Suprapubic skin (tissue), 4 donors: ENCODE results near the gene ZMYND11. TPM values are rescaled to one million over a fixed set of nuclear protein-coding genes. Genes with fewer than 3 reads are reported as not detected.

Experiments used
- DNase-seq, 2 donors: peaks; one replicate each; pipeline ENCODE4 v3.0.0-alpha.2; 2019; ENCODE audit warnings: low spot score in 2 of 2
- H3K27ac ChIP-seq: fragments of 200-600 bp; sonication (generic); one replicate; pipeline ENCODE4 v1.5.1; 2019
- H3K27me3 ChIP-seq: fragments of 200-600 bp; sonication (generic); one replicate; pipeline ENCODE4 v1.5.1; 2019
- H3K36me3 ChIP-seq: fragments of 200-600 bp; sonication (generic); one replicate; pipeline ENCODE4 v1.5.1; 2019
- H3K4me1 ChIP-seq: fragments of 200-600 bp; sonication (generic); one replicate; pipeline ENCODE4 v1.5.1; 2019
- H3K4me3 ChIP-seq: fragments of 200-600 bp; sonication (generic); one replicate; pipeline ENCODE4 v1.5.1; 2019; ENCODE audit warnings: mild to moderate bottlenecking
- H3K9me3 ChIP-seq: fragments of 200-600 bp; sonication (generic); one replicate; pipeline ENCODE4 v1.5.1; 2019
- CTCF ChIP-seq, 2 donors: fragments of 200-600 bp in 1 of 2; fragments of 450-650 bp in 1 of 2; sonication (generic) in 1 of 2; IDR thresholded peaks; one replicate each; pipeline ENCODE4 v1.5.1; 2016 to 2019; ENCODE audit warnings: antibody characterized with exemption in 2 of 2, mild to moderate bottlenecking in 1 of 2, moderate library complexity in 1 of 2
- EP300 ChIP-seq: sonication (generic); formaldehyde crosslinking; IDR thresholded peaks from one replicate; pipeline ENCODE4 v1.6.1; 2017; ENCODE audit warnings: antibody characterized with exemption
- POLR2A ChIP-seq, 2 donors: fragments of 450-650 bp; IDR thresholded peaks; one replicate each; pipeline ENCODE4 v1.6.1; 2017; ENCODE audit warnings: antibody characterized with exemption in 2 of 2, mild to moderate bottlenecking in 2 of 2, moderate library complexity in 2 of 2
- POLR2AphosphoS5 ChIP-seq, 3 donors: sonication (generic); formaldehyde crosslinking; IDR thresholded peaks; one replicate each; pipeline ENCODE4 v1.6.1; 2017; ENCODE audit warnings: antibody characterized with exemption in 3 of 3
- WGBS: methylation state at CpG from one replicate; pipeline ENCODE4 v1.1.5; 2018; 5-methylcytosine and 5-hydroxymethylcytosine counted together
- total RNA-seq, 4 donors: library from RNA; depleted of rRNA; stranded (reverse); fragments of >200 nt; gene quantifications; one replicate each; pipeline ENCODE4 v1.1.0, GENCODE V29; 2016

Gene ZMYND11
- total RNA-seq, 4 donors from 2014 or later: 35.4 to 66.6 (median 53.1) TPM

GRCh38 chr10:190216-190615 is 55.0 kb downstream of the ZMYND11 start:
- 92% methylated on average over 8 of the region's 8 CpGs for WGBS
- DNase-seq: no peak
- no peak overlapping the region for H3K4me3 ChIP-seq

GRCh38 chr10:191703-192518 is 56.7 kb downstream of the ZMYND11 start:
- Histone ChIP-seq H3K4me1 (no peaks in the 10 kb centered on the region), H3K9me3 (no peaks in the 10 kb centered on the region), H3K27ac (no peak overlapping the region), H3K36me3 (no peaks in the 10 kb centered on the region), H3K4me3 (no peak overlapping the region), H3K27me3 (no peaks in the 10 kb centered on the region)
- 62% methylated on average over 9 of the region's 9 CpGs for WGBS
- no peak for TF ChIP-seq EP300
- no peak for TF ChIP-seq POLR2AphosphoS5 (IDR thresholded peaks at IDR 0.05)
- TF ChIP-seq POLR2A (IDR thresholded peaks at IDR 0.05): no peak
- TF ChIP-seq CTCF (IDR thresholded peaks at IDR 0.05): no peak
- DNase-seq: no peak

More at GRCh38 chr10:190216-190615, 55.0 kb downstream of the ZMYND11 start:
- Histone ChIP-seq H3K27ac (no peak overlapping the region), H3K9me3 (no peaks in the 10 kb centered on the region), H3K27me3 (no peaks in the 10 kb centered on the region), H3K36me3 (no peaks in the 10 kb centered on the region), H3K4me1 (no peaks in the 10 kb centered on the region)
- TF ChIP-seq CTCF (IDR thresholded peaks at IDR 0.05) (no peak), POLR2A (IDR thresholded peaks at IDR 0.05) (no peak), EP300 (no peak), POLR2AphosphoS5 (IDR thresholded peaks at IDR 0.05) (no peak)

GRCh38 chr10:194281-194680 is 59.0 kb downstream of the ZMYND11 start:
- H3K36me3 ChIP-seq: no peaks in the 10 kb centered on the region
- H3K27ac ChIP-seq: no peak overlapping the region
- no peak for DNase-seq
- H3K9me3 ChIP-seq: no peaks in the 10 kb centered on the region
- no peaks in the 10 kb centered on the region for H3K4me1 ChIP-seq
- 92% methylated on average over 5 of the region's 5 CpGs for WGBS
- no peaks in the 10 kb centered on the region for H3K27me3 ChIP-seq
- no peak for TF ChIP-seq CTCF (IDR thresholded peaks at IDR 0.05)
- no peak for TF ChIP-seq POLR2A (IDR thresholded peaks at IDR 0.05)
- TF ChIP-seq EP300: no peak
- no peak for TF ChIP-seq POLR2AphosphoS5 (IDR thresholded peaks at IDR 0.05)
- H3K4me3 ChIP-seq: no peak overlapping the region

- DNase-seq: no peak
- H3K9me3 ChIP-seq: no peaks in the 10 kb centered on the region
- TF ChIP-seq POLR2A (IDR thresholded peaks at IDR 0.05): no peak
- no peak for TF ChIP-seq CTCF (IDR thresholded peaks at IDR 0.05)
- no peak for TF ChIP-seq POLR2AphosphoS5 (IDR thresholded peaks at IDR 0.05)
- TF ChIP-seq EP300: no peak
- WGBS: 94% methylated on average over 1 of the region's 1 CpG
- H3K4me3 ChIP-seq: no peak overlapping the region
- no peaks in the 10 kb centered on the region for H3K27me3 ChIP-seq
- no peaks in the 10 kb centered on the region for H3K4me1 ChIP-seq
- no peaks in the 10 kb centered on the region for H3K36me3 ChIP-seq
- no peak overlapping the region for H3K27ac ChIP-seq
Observed at GRCh38 chr10:200405-200804, 65.2 kb downstream of the ZMYND11 start.

DNA sequence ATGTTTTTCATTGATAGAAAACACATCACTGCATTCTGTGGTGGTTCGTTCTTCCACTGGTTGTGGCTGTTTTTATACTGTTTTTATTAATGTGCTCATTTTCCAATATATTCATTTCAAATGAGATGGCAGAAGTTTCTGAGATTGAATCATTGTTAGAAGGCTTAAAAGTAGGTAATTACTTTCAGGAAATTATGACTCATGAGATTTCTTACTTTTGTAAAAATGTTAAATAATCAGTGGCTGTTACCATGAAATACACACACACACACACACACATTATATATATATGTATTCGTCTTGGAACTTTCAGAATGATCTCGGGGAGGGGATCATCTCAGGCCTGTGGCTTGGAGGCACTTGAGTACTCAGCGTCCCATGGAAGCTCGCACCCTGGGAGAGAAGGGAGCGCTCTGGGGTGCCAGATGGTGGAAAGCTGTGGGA is 66.1 kb downstream of the ZMYND11 start:
- no peak overlapping the region for H3K27ac ChIP-seq
- H3K27me3 ChIP-seq: no peaks in the 10 kb centered on the region
- H3K4me3 ChIP-seq: no peak overlapping the region
- no peaks in the 10 kb centered on the region for H3K9me3 ChIP-seq
- H3K36me3 ChIP-seq: no peaks in the 10 kb centered on the region
- DNase-seq: no peak
- TF ChIP-seq EP300: no peak
- TF ChIP-seq POLR2AphosphoS5 (IDR thresholded peaks at IDR 0.05): no peak
- no peak for TF ChIP-seq POLR2A (IDR thresholded peaks at IDR 0.05)
- TF ChIP-seq CTCF (IDR thresholded peaks at IDR 0.05): no peak
- no peaks in the 10 kb centered on the region for H3K4me1 ChIP-seq
- 78% methylated on average over 6 of the region's 6 CpGs for WGBS
